HCT116 (cell line): Measurements from ENCODE around the gene CHST5. TPM values are rescaled to one million over a fixed set of nuclear protein-coding genes. Genes with fewer than 3 reads are reported as not detected.

Source experiments
- ATAC-seq: fragments of 200-7000 bp; cut with Tn5 transposase; 2 replicates; pipeline ENCODE4 v1.9.1; 2020; ENCODE audit warnings: mild to moderate bottlenecking, moderate library complexity
- BruUV-seq: library from RNA; stranded (reverse); fragments of 400-500 nt; replicated peaks from 2 replicates; lab custom pipeline; 2021; lab: Mats Ljungman, UMichigan
- CTCF ChIA-PET: fragments of 300-600 bp; sonication (Branson Sonifier 250); formaldehyde crosslinking; loops from one replicate; lab custom pipeline; 2021; ENCODE audit warnings: antibody characterized with exemption; lab: Charles Lee
- POLR2A ChIA-PET: fragments of 300-600, 350-600 bp; sonication (Branson Sonifier 250); formaldehyde crosslinking; loops from one replicate; lab custom pipeline; 2021; ENCODE audit warnings: antibody characterized with exemption; lab: Charles Lee
- RAD21 ChIA-PET, 2 experiments: fragments of 300-600 bp; sonication (Branson Sonifier 250); formaldehyde crosslinking; loops; one replicate each; lab custom pipeline; 2023; ENCODE audit warnings: low total read pairs in 2 of 2; ENCODE audit not compliant: uncharacterized antibody in 2 of 2, unreplicated experiment in 2 of 2, low non-redundant PET in 1 of 2; lab: Charles Lee
- DNase-seq: peaks from one replicate; pipeline ENCODE4 v3.0.0-alpha.2; 2010; ENCODE audit warnings: low read depth, low spot score
- H2AFZ ChIP-seq: fragments of 200-600 bp; shearing (Covaris generic), sonication (generic); 2 replicates; pipeline ENCODE4 v1.6.1; 2017; ENCODE audit warnings: low read depth, mixed run types, mixed read lengths, antibody characterized with exemption, low read length; ENCODE audit not compliant: poor library complexity, severe bottlenecking
- H3K27ac ChIP-seq: 2 replicates; pipeline ENCODE4 v1.5.1; 2012; ENCODE audit warnings: low read depth, low read length
- H3K27me3 ChIP-seq: fragments of 200-600 bp; sonication (generic); 2 replicates; pipeline ENCODE4 v1.6.1; 2016; ENCODE audit warnings: mixed run types, low read length, mixed read lengths; ENCODE audit not compliant: insufficient read depth
- H3K36me3 ChIP-seq, 2 experiments: fragments of 200-500 bp in 1 of 2; fragments of 200-600 bp in 1 of 2; sonication (Bioruptor generic) in 1 of 2; sonication (generic) in 1 of 2; 2 replicates each; pipeline versions ENCODE4 v1.5.1 to v1.6.1; 2014 to 2016; ENCODE audit warnings: low read length in 2 of 2, inconsistent platforms in 1 of 2, mixed read lengths in 1 of 2, mixed run types in 1 of 2; ENCODE audit not compliant: insufficient read depth in 2 of 2, control insufficient read depth in 1 of 2
- H3K4me1 ChIP-seq, 2 experiments: fragments of 200-600 bp in 1 of 2; sonication (generic) in 1 of 2; 2 replicates each; pipeline versions ENCODE4 v1.5.1 to v1.6.1; 2012 to 2017; ENCODE audit warnings: low read length in 2 of 2, inconsistent platforms in 1 of 2, mild to moderate bottlenecking in 1 of 2, mixed read lengths in 1 of 2, mixed run types in 1 of 2, moderate library complexity in 1 of 2; ENCODE audit not compliant: insufficient read depth in 2 of 2, control insufficient read depth in 1 of 2
- H3K4me2 ChIP-seq: fragments of 200-600 bp; sonication (generic); 2 replicates; pipeline ENCODE4 v1.6.1; 2017; ENCODE audit warnings: mixed run types, low read length, mixed read lengths
- H3K4me3 ChIP-seq, 2 experiments: fragments of 200-600 bp in 1 of 2; sonication (generic) in 1 of 2; replicated peaks in 1 of 2; 2 replicates each; pipeline ENCODE4 v1.5.1; 2011 to 2016; ENCODE audit warnings: low read length in 2 of 2, control low read depth in 1 of 2, low read depth in 1 of 2, mild to moderate bottlenecking in 1 of 2, mixed read lengths in 1 of 2, mixed run types in 1 of 2
- H3K79me2 ChIP-seq: fragments of 200-600 bp; sonication (generic); 2 replicates; pipeline ENCODE4 v1.6.1; 2017; ENCODE audit warnings: mild to moderate bottlenecking, mixed run types, low read length, moderate library complexity, mixed read lengths; ENCODE audit not compliant: insufficient read depth
- H3K9ac ChIP-seq: fragments of 200-600 bp; sonication (generic); 2 replicates; pipeline ENCODE4 v1.6.1; 2016; ENCODE audit warnings: low read length, mixed read lengths
- H3K9me2 ChIP-seq: fragments of 200-600 bp; sonication (generic), shearing (Covaris generic); 2 replicates; pipeline ENCODE4 v1.6.1; 2017; ENCODE audit warnings: mixed run types, mild to moderate bottlenecking, moderate library complexity; ENCODE audit not compliant: insufficient read depth
- H3K9me3 ChIP-seq, 2 experiments: fragments of 200-500 bp in 1 of 2; fragments of 200-600 bp in 1 of 2; sonication (Bioruptor generic) in 1 of 2; sonication (generic) in 1 of 2; 2 replicates each; pipeline ENCODE4 v1.6.1; 2014 to 2017; ENCODE audit warnings: low read length in 2 of 2, mixed read lengths in 2 of 2, inconsistent platforms in 1 of 2, low read depth in 1 of 2, mild to moderate bottlenecking in 1 of 2, mixed run types in 1 of 2, moderate library complexity in 1 of 2; ENCODE audit not compliant: control insufficient read depth in 1 of 2, insufficient read depth in 1 of 2
- H4K20me1 ChIP-seq: fragments of 200-600 bp; sonication (generic), shearing (Covaris generic); 2 replicates; pipeline ENCODE4 v1.6.1; 2017; ENCODE audit warnings: mixed run types, mild to moderate bottlenecking, moderate library complexity; ENCODE audit not compliant: insufficient read depth
- CBX3 ChIP-seq: IDR thresholded peaks from 2 replicates; pipeline ENCODE4 v1.6.1; 2012; ENCODE audit warnings: low read depth
- EGR1 ChIP-seq: IDR thresholded peaks from 2 replicates; pipeline ENCODE4 v1.6.1; 2012; ENCODE audit warnings: low read depth
- FOSL1 ChIP-seq: IDR thresholded peaks from 2 replicates; pipeline ENCODE4 v1.6.1; 2012; ENCODE audit warnings: low read depth
- JUND ChIP-seq: IDR thresholded peaks from 2 replicates; pipeline ENCODE4 v1.6.1; 2012
- POLR2A ChIP-seq: IDR thresholded peaks from 2 replicates; pipeline ENCODE4 v1.7.0; 2011; ENCODE audit warnings: borderline replicate concordance; ENCODE audit not compliant: insufficient read depth, insufficient read length; ENCODE audit errors: extremely low read depth
- POLR2AphosphoS5 ChIP-seq: IDR thresholded peaks from 2 replicates; pipeline ENCODE4 v1.6.1; 2011; ENCODE audit warnings: mild to moderate bottlenecking, low read depth, low read length, moderate library complexity
- RAD21 ChIP-seq: IDR thresholded peaks from 2 replicates; pipeline ENCODE4 v1.6.1; 2012; ENCODE audit warnings: low read depth, mild to moderate bottlenecking
- SIN3A ChIP-seq: IDR thresholded peaks from 2 replicates; pipeline ENCODE4 v1.6.1; 2012; ENCODE audit warnings: low read depth
- SP1 ChIP-seq: IDR thresholded peaks from 2 replicates; pipeline ENCODE4 v1.6.1; 2012; ENCODE audit warnings: low read depth
- TCF7L2 ChIP-seq: IDR thresholded peaks from 2 replicates; pipeline ENCODE4 v1.7.0; 2011; ENCODE audit warnings: borderline replicate concordance, inconsistent platforms; ENCODE audit not compliant: insufficient read depth, insufficient read length; ENCODE audit errors: extremely low read depth
- YY1 ChIP-seq: IDR thresholded peaks from 2 replicates; pipeline ENCODE4 v1.6.1; 2011; ENCODE audit warnings: low read length, low read depth, moderate library complexity, mild to moderate bottlenecking; ENCODE audit not compliant: insufficient replicate concordance; ENCODE audit errors: extremely low read depth
- intact Hi-C: fragments of 100-400 bp; cut with micrococcal nuclease; formaldehyde crosslinking; loops from 2 replicates; pipeline ENCODE4 v1.10.0; 2022
- total RNA-seq: library from RNA; stranded (reverse); gene quantifications from one replicate; pipeline ENCODE4 v1.2.1, GENCODE V29; 2021; ENCODE audit not compliant: unreplicated experiment
- TF ChIP-seq, protein P1 (sequence below), 3 experiments: fragments of 200-600 bp in 1 of 3; sonication (generic) in 1 of 3; IDR thresholded peaks in 2 of 3; conservative IDR thresholded peaks in 1 of 3; 2 replicates each; pipeline ENCODE4 v1.5.1; 2012 to 2017; ENCODE audit warnings: low read depth in 2 of 3, low read length in 2 of 3, antibody characterized with exemption in 1 of 3, borderline replicate concordance in 1 of 3, control low read depth in 1 of 3, mild to moderate bottlenecking in 1 of 3, mixed read lengths in 1 of 3, mixed run types in 1 of 3, moderate library complexity in 1 of 3; ENCODE audit not compliant: insufficient read depth in 1 of 3

The CHST5 gene
- total RNA-seq, 1 experiment from 2014 or later, result 0.32 TPM

DNA sequence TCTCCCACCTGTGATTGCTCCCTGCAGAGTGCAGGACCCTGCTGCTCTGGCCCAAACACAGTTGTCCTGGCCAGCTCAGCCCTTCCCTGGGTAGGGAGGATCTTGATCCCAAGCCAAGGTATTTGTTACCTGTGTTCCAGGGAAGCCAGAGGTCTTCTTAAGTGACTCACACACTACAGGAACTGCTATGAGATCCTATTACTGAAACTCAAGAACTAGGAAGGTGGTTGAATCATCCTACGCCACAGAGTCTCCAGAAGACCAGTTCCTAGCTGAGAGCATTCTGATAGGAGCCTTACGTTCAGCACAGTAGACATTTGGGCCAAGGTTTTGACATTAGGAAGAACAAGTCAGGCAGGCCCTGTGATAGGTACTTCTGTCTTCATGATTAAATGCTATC, 52.7 kb downstream of the CHST5 start:
- Histone ChIP-seq H3K9ac (peak overlapping the region; percentile 60), H3K27ac (peak overlapping the region; percentile 99), H2AFZ (no peak overlapping the region), H4K20me1 (no peaks in the 10 kb centered on the region), H3K79me2 (no peaks in the 10 kb centered on the region), H3K4me3 (peak overlapping the region; percentile 25 to 46), H3K27me3 (no peaks in the 10 kb centered on the region), H3K9me3 (no peaks in the 10 kb centered on the region), H3K4me2 (peak overlapping the region; percentile 72), H3K36me3 (no peaks in the 10 kb centered on the region), H3K4me1 (peaks cover 44 to 63% of the 10 kb centered on the region in 2 experiments), H3K9me2 (no peaks in the 10 kb centered on the region)
- ChIA-PET CTCF (interaction anchor here (0.9 to 3.4 kb wide), 3 partner anchors 8 to 34 kb away, joined by 3 to 23 read pairs (median 4); no protein-coding TSS in a partner anchor), RAD21 (no interaction called here), POLR2A (interaction anchor here (1.2 kb wide), 2 partner anchors 12 to 38 kb away, joined by 3 to 7 read pairs; partner anchors contain the start of gene CHST6)
- no TSS peak for BruUV-seq
- peak; percentile 95 for ATAC-seq
- TF ChIP-seq, protein P1, sequence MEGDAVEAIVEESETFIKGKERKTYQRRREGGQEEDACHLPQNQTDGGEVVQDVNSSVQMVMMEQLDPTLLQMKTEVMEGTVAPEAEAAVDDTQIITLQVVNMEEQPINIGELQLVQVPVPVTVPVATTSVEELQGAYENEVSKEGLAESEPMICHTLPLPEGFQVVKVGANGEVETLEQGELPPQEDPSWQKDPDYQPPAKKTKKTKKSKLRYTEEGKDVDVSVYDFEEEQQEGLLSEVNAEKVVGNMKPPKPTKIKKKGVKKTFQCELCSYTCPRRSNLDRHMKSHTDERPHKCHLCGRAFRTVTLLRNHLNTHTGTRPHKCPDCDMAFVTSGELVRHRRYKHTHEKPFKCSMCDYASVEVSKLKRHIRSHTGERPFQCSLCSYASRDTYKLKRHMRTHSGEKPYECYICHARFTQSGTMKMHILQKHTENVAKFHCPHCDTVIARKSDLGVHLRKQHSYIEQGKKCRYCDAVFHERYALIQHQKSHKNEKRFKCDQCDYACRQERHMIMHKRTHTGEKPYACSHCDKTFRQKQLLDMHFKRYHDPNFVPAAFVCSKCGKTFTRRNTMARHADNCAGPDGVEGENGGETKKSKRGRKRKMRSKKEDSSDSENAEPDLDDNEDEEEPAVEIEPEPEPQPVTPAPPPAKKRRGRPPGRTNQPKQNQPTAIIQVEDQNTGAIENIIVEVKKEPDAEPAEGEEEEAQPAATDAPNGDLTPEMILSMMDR (IDR thresholded peaks at IDR 0.05 in 2 of 3, conservative IDR thresholded peaks at IDR 0.05 in 1 of 3; ENCODE audit: borderline replicate concordance in 1 of 3, insufficient read depth in 1 of 3, low read depth in 2 of 3, low read length in 2 of 3), result no peak
- no peak for TF ChIP-seq YY1
- TF ChIP-seq EGR1, result no peak
- peak; percentile 94 for TF ChIP-seq SP1
- TF ChIP-seq JUND, result peak; percentile 96
- TF ChIP-seq TCF7L2, result peak; percentile 11
- TF ChIP-seq POLR2AphosphoS5, result peak; percentile 87
- TF ChIP-seq FOSL1, result peak; percentile 92
- peak; percentile 90 for TF ChIP-seq CBX3
- TF ChIP-seq RAD21, result peak; percentile 32
- TF ChIP-seq SIN3A, result peak; percentile 68
- TF ChIP-seq POLR2A, result peak; percentile 41
- peak; percentile 97 for DNase-seq
- intact Hi-C loops, result no loop called here
